BLaER1 (cell line): ENCODE data around the gene PTGER4.
"Not testable (repeated sequence)": the region's sequence is repeated elsewhere in the genome, so short reads cannot be mapped to it uniquely, and the experiment has no call there.

Experiments used
- H3K27ac ChIP-seq: shearing (Covaris generic); formaldehyde crosslinking; 2 replicates; pipeline ENCODE4 v1.8.1; 2022
- H3K27me3 ChIP-seq: shearing (Covaris generic); formaldehyde crosslinking; 2 replicates; pipeline ENCODE4 v1.8.1; 2022
- H3K36me3 ChIP-seq: shearing (Covaris generic); formaldehyde crosslinking; 2 replicates; pipeline ENCODE4 v1.8.1; 2022
- H3K4me1 ChIP-seq: shearing (Covaris generic); formaldehyde crosslinking; 2 replicates; pipeline ENCODE4 v1.8.1; 2022
- H3K4me2 ChIP-seq: shearing (Covaris generic); formaldehyde crosslinking; 2 replicates; pipeline ENCODE4 v1.8.1; 2022
- H3K4me3 ChIP-seq: shearing (Covaris generic); formaldehyde crosslinking; 2 replicates; pipeline ENCODE4 v1.8.1; 2022
- H3K9ac ChIP-seq: shearing (Covaris generic); formaldehyde crosslinking; 2 replicates; pipeline ENCODE4 v1.8.1; 2022
- H3K9me3 ChIP-seq: shearing (Covaris generic); formaldehyde crosslinking; 2 replicates; pipeline ENCODE4 v1.8.1; 2022
- H4K20me1 ChIP-seq: shearing (Covaris generic); formaldehyde crosslinking; 2 replicates; pipeline ENCODE4 v1.8.1; 2022
- Cebpa-rat ChIP-seq: shearing (Covaris generic); IDR thresholded peaks from 2 replicates; pipeline ENCODE4 v1.8.1; 2022

The PTGER4 gene

DNA sequence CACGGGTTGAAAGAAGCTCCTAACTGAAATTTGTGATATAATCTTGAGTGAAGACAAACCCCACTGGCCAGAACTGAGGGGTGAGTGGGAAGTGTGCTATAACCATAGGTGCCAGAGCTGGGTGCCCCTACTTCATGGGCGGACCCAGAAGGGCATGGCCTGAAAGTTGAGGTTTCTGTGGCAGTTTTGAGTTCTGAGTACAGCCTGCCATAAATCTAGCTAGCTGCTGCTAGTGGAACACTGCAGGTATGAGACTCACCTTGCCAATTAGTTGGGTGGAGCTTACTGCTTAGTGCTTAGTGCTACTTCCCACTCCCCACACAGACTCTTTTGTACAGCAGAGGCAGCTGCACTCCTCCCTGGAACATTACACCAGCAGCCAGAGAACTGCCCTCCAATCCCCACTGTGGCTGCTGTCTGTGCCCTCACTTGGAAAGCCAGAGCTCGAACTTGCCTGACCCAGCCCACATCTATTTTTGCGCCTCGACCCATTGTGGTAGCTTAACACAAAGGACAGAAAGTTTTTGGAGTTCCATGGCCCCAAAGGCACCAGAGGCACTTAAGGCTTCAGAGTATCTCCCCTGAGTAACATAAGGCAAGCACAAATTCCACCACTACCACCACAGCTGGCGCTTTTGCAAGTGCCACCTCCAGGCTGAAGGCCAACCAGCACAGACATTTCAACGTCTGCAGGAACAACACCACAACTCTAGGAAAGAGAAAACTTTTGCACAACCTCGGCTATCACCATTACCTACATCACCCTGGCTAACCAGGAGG, 27.1 kb upstream of the PTGER4 start:
- H4K20me1 ChIP-seq: no peaks in the 10 kb centered on the region
- peaks cover 21% of the 10 kb centered on the region for H3K4me1 ChIP-seq
- H3K4me3 ChIP-seq: peak overlapping the region; percentile 11; the same call in 1 of the 2 replicates
- no peak overlapping the region for H3K9ac ChIP-seq
- TF ChIP-seq Cebpa-rat: no peak
- no peaks in the 10 kb centered on the region for H3K27me3 ChIP-seq
- H3K4me2 ChIP-seq: peak overlapping the region; percentile 71
- peak overlapping the region; percentile 41; the same call in 1 of the 2 replicates for H3K27ac ChIP-seq
- H3K9me3 ChIP-seq: no peaks in the 10 kb centered on the region
- no peaks in the 10 kb centered on the region for H3K36me3 ChIP-seq

DNA sequence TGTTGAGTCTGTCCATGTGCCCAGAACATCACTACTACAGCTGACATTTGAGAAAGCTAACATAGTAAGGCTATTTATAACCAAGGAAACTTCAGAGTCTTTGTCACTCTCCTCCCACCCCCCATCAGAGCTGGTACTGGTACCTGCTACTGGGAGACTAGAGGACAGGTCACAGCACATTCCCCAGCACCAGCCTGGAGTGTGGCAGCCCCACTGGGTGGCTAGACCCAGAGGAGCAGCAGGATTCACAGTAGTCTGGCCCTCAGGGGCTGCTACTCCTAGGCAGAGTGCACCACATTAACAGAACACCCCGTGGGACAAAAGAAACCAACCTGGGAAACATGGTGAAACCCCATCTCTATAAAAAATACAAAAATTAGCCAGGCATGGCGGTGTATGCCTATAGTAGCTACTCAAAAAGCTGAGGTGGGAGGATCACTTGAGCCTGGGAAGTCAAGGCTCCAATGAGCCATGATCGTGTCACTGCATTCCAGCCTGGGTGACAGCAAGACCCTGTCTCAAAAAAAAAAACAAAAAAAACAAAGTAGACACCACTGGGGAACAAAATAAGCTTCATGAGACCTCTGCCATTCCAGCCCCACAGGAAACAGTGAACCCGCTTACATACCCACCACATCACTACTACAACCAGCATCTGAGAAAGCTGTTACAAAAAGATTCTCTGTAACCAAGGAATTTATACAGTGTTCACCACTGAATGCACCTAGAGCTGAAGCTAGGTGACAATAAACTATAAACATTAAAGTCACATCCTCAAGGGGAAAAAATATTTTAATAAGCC, 26.3 kb upstream of the PTGER4 start:
- Histone ChIP-seq H3K4me3 (peak overlapping the region; percentile 11; the same call in 1 of the 2 replicates), H3K27me3 (no peaks in the 10 kb centered on the region), H3K9ac (no peak overlapping the region), H3K36me3 (no peaks in the 10 kb centered on the region), H4K20me1 (no peaks in the 10 kb centered on the region), H3K4me2 (peak overlapping the region; percentile 71), H3K27ac (peak overlapping the region; percentile 41; the same call in 1 of the 2 replicates), H3K4me1 (peaks cover 21% of the 10 kb centered on the region), H3K9me3 (no peaks in the 10 kb centered on the region)
- no peak for TF ChIP-seq Cebpa-rat

DNA sequence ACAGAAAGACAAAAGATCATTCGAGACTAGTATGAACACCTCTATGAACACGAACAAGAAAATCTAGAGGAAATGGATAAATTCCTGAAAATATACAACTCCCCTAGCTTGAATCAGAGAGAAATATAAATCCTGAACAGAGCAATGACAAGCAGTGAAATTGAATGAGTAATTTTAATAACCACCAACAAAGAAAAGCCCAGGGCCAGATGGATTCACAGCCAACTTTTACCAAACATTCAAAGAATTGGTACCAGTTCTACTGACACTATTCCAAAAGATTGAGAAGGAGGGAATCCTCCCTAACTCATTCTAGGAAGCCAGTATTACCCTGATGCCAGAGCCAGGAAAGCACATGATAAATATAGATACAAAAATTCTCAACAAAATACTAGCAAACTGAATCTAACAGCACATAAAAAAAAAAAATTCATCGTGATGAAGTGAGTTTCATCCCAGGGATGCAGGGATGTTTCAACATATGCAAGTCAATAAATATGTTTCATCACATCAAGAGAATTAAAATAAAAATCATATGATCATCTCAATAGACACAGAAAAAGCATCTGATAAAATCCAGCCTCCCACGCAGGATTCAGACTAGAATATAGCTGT, 25.2 kb upstream of the PTGER4 start:
- H3K9me3 ChIP-seq: no peaks in the 10 kb centered on the region
- no peak overlapping the region for H3K4me2 ChIP-seq
- H3K4me3 ChIP-seq: no peak overlapping the region
- TF ChIP-seq Cebpa-rat: no peak
- no peaks in the 10 kb centered on the region for H3K36me3 ChIP-seq
- H3K27ac ChIP-seq: no peak overlapping the region
- no peak overlapping the region for H3K9ac ChIP-seq
- no peaks in the 10 kb centered on the region for H3K27me3 ChIP-seq
- no peaks in the 10 kb centered on the region for H4K20me1 ChIP-seq
- H3K4me1 ChIP-seq: peaks cover 21% of the 10 kb centered on the region

DNA sequence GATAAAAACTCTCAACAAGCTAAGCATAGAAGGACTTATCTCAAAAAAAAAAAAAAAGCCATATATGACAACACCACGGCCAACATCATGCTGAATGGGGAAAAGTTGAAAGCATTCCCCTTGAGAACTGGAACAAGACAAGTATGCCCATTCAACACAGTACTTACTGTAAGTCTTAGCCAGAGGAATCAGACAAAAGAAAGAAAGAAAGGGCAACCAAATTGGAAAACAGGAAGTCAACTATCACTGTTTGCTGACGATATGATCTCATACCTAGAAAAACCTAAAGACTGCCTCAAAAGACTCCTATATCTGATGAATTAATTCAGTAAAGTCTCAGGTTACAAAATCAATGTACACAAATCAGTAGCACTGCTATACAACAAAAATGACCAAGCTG, 24.6 kb upstream of the PTGER4 start:
- H3K36me3 ChIP-seq: no peaks in the 10 kb centered on the region
- no peak overlapping the region for H3K9ac ChIP-seq
- H3K27ac ChIP-seq: no peak overlapping the region
- no peak for TF ChIP-seq Cebpa-rat
- H3K4me2 ChIP-seq: no peak overlapping the region
- no peaks in the 10 kb centered on the region for H3K9me3 ChIP-seq
- no peaks in the 10 kb centered on the region for H4K20me1 ChIP-seq
- no peak overlapping the region for H3K4me3 ChIP-seq
- H3K4me1 ChIP-seq: peaks cover 21% of the 10 kb centered on the region
- H3K27me3 ChIP-seq: no peaks in the 10 kb centered on the region

DNA sequence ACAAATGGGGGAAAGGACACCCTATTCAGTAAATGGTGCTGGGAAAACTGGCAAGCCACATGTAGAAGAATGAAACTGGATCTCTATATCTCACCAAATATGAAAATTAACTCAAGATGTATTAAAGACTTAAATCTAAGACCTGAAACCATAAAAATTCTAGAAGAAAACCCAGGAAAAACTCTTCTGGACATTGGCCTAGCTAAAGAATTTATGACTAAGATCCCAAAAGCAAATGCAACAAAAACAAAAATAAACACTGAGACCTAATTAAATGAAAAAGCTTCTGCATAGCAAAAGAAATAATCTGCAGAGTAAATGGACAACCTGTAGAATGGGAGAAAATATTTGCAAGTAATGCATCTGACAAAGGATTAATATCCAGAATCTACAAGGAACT, 23.6 kb upstream of the PTGER4 start:
- H3K4me3 ChIP-seq, H4K20me1 ChIP-seq: not testable (repeated sequence)
- peaks cover 21% of the 10 kb centered on the region for H3K4me1 ChIP-seq

DNA sequence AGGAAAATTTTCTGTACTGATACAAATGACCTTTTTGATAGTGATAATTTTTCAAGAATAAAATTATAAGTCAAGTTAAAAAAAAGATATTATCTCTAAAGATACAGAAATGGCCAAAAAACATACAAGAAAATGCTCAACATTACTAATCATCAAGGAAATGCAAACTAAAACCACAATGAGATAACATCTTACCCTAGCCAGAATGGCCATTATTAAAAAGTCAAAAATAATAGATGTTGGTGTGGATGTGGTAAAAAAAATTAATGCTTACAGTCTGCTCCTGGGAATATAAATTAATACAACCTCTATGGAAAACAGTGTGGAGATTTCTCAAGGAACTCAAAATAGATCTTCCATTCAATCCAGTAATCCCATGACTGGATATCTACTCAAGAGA, 22.9 kb upstream of the PTGER4 start:
- Histone ChIP-seq H4K20me1 (no peaks in the 10 kb centered on the region), H3K4me1 (peaks cover 21% of the 10 kb centered on the region)

More for the DNA sequence above, 23.6 kb upstream of the PTGER4 start:
- H3K4me2 ChIP-seq, H3K9me3 ChIP-seq, H3K27me3 ChIP-seq, H3K36me3 ChIP-seq, H3K9ac ChIP-seq, H3K27ac ChIP-seq: not testable (repeated sequence)

DNA sequence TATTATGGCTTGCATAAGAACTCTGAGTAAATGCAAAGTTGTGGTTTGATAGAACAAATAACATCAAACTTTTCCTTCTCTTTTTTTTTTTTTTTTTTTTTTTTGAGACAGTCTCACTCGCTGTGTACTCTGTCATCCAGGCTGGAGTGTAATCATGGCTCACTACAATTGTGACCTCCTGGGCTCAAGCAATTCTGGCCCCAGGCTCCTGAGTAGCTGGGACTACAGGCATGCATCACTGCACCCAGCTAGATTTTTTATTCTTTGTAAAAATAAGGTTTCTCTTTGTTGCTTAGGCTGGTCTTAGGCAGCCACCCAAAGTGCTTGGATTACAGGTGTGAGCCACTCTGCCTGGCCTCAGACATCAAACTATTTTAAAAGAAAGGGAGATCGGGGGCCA, 19.0 kb upstream of the PTGER4 start:
- TF ChIP-seq Cebpa-rat: no peak
- Histone ChIP-seq H3K27me3 (no peaks in the 10 kb centered on the region), H3K27ac (no peak overlapping the region), H3K36me3 (no peaks in the 10 kb centered on the region), H3K4me3 (no peak overlapping the region), H3K9ac (no peak overlapping the region), H3K4me2 (no peak overlapping the region), H4K20me1 (no peaks in the 10 kb centered on the region), H3K9me3 (no peaks in the 10 kb centered on the region), H3K4me1 (no peaks in the 10 kb centered on the region)

More for the DNA sequence above, 22.9 kb upstream of the PTGER4 start:
- Histone ChIP-seq H3K27me3 (no peaks in the 10 kb centered on the region), H3K9ac (no peak overlapping the region), H3K36me3 (no peaks in the 10 kb centered on the region), H3K4me2 (no peak overlapping the region), H3K4me3 (no peak overlapping the region), H3K9me3 (no peaks in the 10 kb centered on the region), H3K27ac (no peak overlapping the region)
- TF ChIP-seq Cebpa-rat: no peak

DNA sequence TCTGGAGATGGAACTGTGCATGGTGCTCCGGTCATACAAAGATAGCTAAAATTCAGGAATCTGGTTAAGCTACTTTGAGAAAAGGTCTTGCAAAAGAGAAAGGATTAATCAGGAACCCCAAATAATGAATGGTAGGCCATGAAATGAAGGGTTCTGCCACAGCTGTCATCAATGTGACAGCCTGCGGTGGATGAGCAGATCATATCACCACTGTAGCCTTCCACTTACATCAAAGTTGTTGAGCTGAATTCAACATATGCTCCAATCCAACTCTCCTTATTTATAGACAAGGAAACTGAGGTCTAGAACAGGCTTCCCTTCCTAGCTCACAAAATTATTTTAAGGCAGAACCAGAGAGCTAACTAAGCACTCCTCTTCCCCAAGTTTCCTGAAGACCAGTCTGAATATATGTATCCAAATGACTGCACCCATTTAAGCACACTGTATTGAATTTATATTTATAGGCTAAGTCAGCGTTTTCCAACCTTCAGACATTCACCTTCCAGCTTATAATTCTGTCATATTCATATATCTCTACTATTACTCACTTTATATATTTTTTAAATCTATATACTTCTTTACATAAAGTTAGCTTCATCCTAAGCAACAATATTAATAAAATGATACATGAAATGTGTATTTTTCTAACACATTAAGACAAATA, 13.9 kb upstream of the PTGER4 start:
- TF ChIP-seq Cebpa-rat: no peak
- no peaks in the 10 kb centered on the region for H3K27me3 ChIP-seq
- peaks cover 17% of the 10 kb centered on the region for H3K4me1 ChIP-seq
- H3K9me3 ChIP-seq: no peaks in the 10 kb centered on the region
- no peak overlapping the region for H3K27ac ChIP-seq
- no peaks in the 10 kb centered on the region for H4K20me1 ChIP-seq
- H3K4me2 ChIP-seq: no peak overlapping the region; the same call in 1 of the 2 replicates
- no peak overlapping the region for H3K4me3 ChIP-seq
- no peak overlapping the region for H3K9ac ChIP-seq
- no peaks in the 10 kb centered on the region for H3K36me3 ChIP-seq

DNA sequence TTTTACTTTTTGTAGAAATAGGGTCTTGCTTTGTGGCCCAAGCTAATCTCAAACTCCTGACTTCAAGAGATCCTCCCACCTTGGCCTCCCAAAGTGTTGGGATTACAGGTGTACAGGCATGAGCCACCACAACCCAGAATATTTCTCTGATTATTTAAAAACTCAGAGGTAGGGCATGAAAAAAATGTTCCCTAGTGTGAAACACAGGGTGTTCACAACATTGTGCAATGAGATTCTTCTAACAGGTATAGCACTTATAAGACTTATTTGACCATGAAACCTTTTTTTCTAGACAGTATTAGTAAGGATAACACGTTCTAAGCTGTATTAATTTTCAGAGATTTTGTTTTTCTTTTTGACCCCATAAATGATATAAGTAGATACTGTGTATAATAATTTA, 13.1 kb upstream of the PTGER4 start:
- TF ChIP-seq Cebpa-rat: no peak

More for the DNA sequence above, 13.1 kb upstream of the PTGER4 start:
- Histone ChIP-seq H3K9ac (no peak overlapping the region), H4K20me1 (no peaks in the 10 kb centered on the region), H3K27ac (no peak overlapping the region), H3K27me3 (no peaks in the 10 kb centered on the region), H3K9me3 (no peaks in the 10 kb centered on the region), H3K4me3 (no peak overlapping the region), H3K36me3 (no peaks in the 10 kb centered on the region), H3K4me2 (no peak overlapping the region), H3K4me1 (peaks cover 17% of the 10 kb centered on the region)
